ENCODE results near the gene MS4A10.

- peak; percentile 31 for TF ChIP-seq CTCF (IDR thresholded peaks at IDR 0.05)
- no peak for TF ChIP-seq EZH2 (IDR thresholded peaks at IDR 0.05; ENCODE audit: borderline replicate concordance, insufficient read depth, low read depth, low read length, poor library complexity, severe bottlenecking)
Measured at GRCh38 chr11:60767388-60767811, 17.7 kb upstream of the MS4A10 start.

All from B cell (primary cell).